ENCODE measurements around the gene GSTM3. TPM values are rescaled to one million over a fixed set of nuclear protein-coding genes. Genes with fewer than 3 reads are reported as not detected.

The GSTM3 gene
- total and polyA plus RNA-seq, 4 donors = 102 to 154 (median 127) TPM

- WGBS (ENCODE audit: insufficient coverage) = 85% methylated on average over 11 of the region's 11 CpGs
- H3K4me3 ChIP-seq (ENCODE audit: low read depth, low read length) = no peak within 1 kb of the TSS
- no peaks in the 10 kb centered on the region for H3K9me3 ChIP-seq (ENCODE audit: control insufficient read depth, insufficient read depth, low read length)
- DNase-seq (ENCODE audit: low read depth in 4 of 6, low spot score in 6 of 6) = no peak
- H3K27me3 ChIP-seq (ENCODE audit: control insufficient read depth, insufficient read depth, low read length) = no peaks in the 10 kb centered on the region
- peaks cover 14% of the 10 kb centered on the region for H3K4me1 ChIP-seq (ENCODE audit: control insufficient read depth, insufficient read depth, low read length)
- no peak within 1 kb of the TSS for H3K27ac ChIP-seq (ENCODE audit: low read depth, low read length)
- no peaks in the 10 kb centered on the region for H3K36me3 ChIP-seq (ENCODE audit: control insufficient read depth, insufficient read depth, low read length)
Measured at GRCh38 chr1:109763646-109764415, 23.0 kb upstream of the GSTM3 start, which contains the start of gene EPS8L3. Gene EPS8L3 (minus strand): TSS chr1:109763923. CDS start chr1:109761749, 2,174 bp downstream.

GRCh38 chr1:109762821-109763645, 22.2 kb upstream of the GSTM3 start:
- Histone ChIP-seq H3K27me3 (ENCODE audit: control insufficient read depth, insufficient read depth, low read length) (no peaks in the 10 kb centered on the region), H3K36me3 (ENCODE audit: control insufficient read depth, insufficient read depth, low read length) (no peaks in the 10 kb centered on the region), H3K27ac (ENCODE audit: low read depth, low read length) (no peak overlapping the region), H3K4me3 (ENCODE audit: low read depth, low read length) (no peak overlapping the region), H3K4me1 (ENCODE audit: control insufficient read depth, insufficient read depth, low read length) (peaks cover 8% of the 10 kb centered on the region), H3K9me3 (ENCODE audit: control insufficient read depth, insufficient read depth, low read length) (no peaks in the 10 kb centered on the region)
- WGBS (ENCODE audit: insufficient coverage) = 92% methylated on average over 9 of the region's 11 CpGs
- no peak for DNase-seq (ENCODE audit: low read depth in 4 of 6, low spot score in 6 of 6)

GRCh38 chr1:109762039-109762585, 21.3 kb upstream of the GSTM3 start:
- Histone ChIP-seq H3K27ac (ENCODE audit: low read depth, low read length) (no peak overlapping the region), H3K4me1 (ENCODE audit: control insufficient read depth, insufficient read depth, low read length) (peaks cover 5% of the 10 kb centered on the region), H3K4me3 (ENCODE audit: low read depth, low read length) (no peak overlapping the region), H3K27me3 (ENCODE audit: control insufficient read depth, insufficient read depth, low read length) (no peaks in the 10 kb centered on the region), H3K9me3 (ENCODE audit: control insufficient read depth, insufficient read depth, low read length) (no peaks in the 10 kb centered on the region), H3K36me3 (ENCODE audit: control insufficient read depth, insufficient read depth, low read length) (no peaks in the 10 kb centered on the region)
- DNase-seq (ENCODE audit: low read depth in 4 of 6, low spot score in 6 of 6) = no peak
- 92% methylated on average over 7 of the region's 7 CpGs for WGBS (ENCODE audit: insufficient coverage)

- DNase-seq (ENCODE audit: low read depth in 4 of 6, low spot score in 6 of 6) = no peak
- no peaks in the 10 kb centered on the region for H3K36me3 ChIP-seq (ENCODE audit: control insufficient read depth, insufficient read depth, low read length)
- 82% methylated on average over 12 of the region's 14 CpGs for WGBS (ENCODE audit: insufficient coverage)
- no peaks in the 10 kb centered on the region for H3K27me3 ChIP-seq (ENCODE audit: control insufficient read depth, insufficient read depth, low read length)
- H3K4me3 ChIP-seq (ENCODE audit: low read depth, low read length) = no peak overlapping the region
- H3K9me3 ChIP-seq (ENCODE audit: control insufficient read depth, insufficient read depth, low read length) = no peaks in the 10 kb centered on the region
- H3K4me1 ChIP-seq (ENCODE audit: control insufficient read depth, insufficient read depth, low read length) = peaks cover 5% of the 10 kb centered on the region
- no peak overlapping the region for H3K27ac ChIP-seq (ENCODE audit: low read depth, low read length)
Measured at GRCh38 chr1:109761227-109762038, 20.6 kb upstream of the GSTM3 start.

GRCh38 chr1:109760581-109761226, 19.9 kb upstream of the GSTM3 start:
- no peak overlapping the region for H3K4me3 ChIP-seq (ENCODE audit: low read depth, low read length)
- peaks cover 5% of the 10 kb centered on the region for H3K4me1 ChIP-seq (ENCODE audit: control insufficient read depth, insufficient read depth, low read length)
- no peaks in the 10 kb centered on the region for H3K9me3 ChIP-seq (ENCODE audit: control insufficient read depth, insufficient read depth, low read length)
- H3K27me3 ChIP-seq (ENCODE audit: control insufficient read depth, insufficient read depth, low read length) = no peaks in the 10 kb centered on the region
- H3K27ac ChIP-seq (ENCODE audit: low read depth, low read length) = no peak overlapping the region
- DNase-seq (ENCODE audit: low read depth in 4 of 6, low spot score in 6 of 6) = no peak
- 94% methylated on average over 6 of the region's 7 CpGs for WGBS (ENCODE audit: insufficient coverage)
- no peaks in the 10 kb centered on the region for H3K36me3 ChIP-seq (ENCODE audit: control insufficient read depth, insufficient read depth, low read length)

GRCh38 chr1:109759513-109760334, 18.9 kb upstream of the GSTM3 start:
- 90% methylated on average over 11 of the region's 11 CpGs for WGBS (ENCODE audit: insufficient coverage)
- Histone ChIP-seq H3K4me1 (ENCODE audit: control insufficient read depth, insufficient read depth, low read length) (peaks cover 5% of the 10 kb centered on the region), H3K4me3 (ENCODE audit: low read depth, low read length) (no peak overlapping the region), H3K9me3 (ENCODE audit: control insufficient read depth, insufficient read depth, low read length) (no peaks in the 10 kb centered on the region), H3K27ac (ENCODE audit: low read depth, low read length) (no peak overlapping the region), H3K36me3 (ENCODE audit: control insufficient read depth, insufficient read depth, low read length) (no peaks in the 10 kb centered on the region), H3K27me3 (ENCODE audit: control insufficient read depth, insufficient read depth, low read length) (no peaks in the 10 kb centered on the region)
- no peak for DNase-seq (ENCODE audit: low read depth in 4 of 6, low spot score in 6 of 6)

- DNase-seq (ENCODE audit: low read depth in 4 of 6, low spot score in 6 of 6) = no peak
- Histone ChIP-seq H3K4me1 (ENCODE audit: control insufficient read depth, insufficient read depth, low read length) (peaks cover 5% of the 10 kb centered on the region), H3K9me3 (ENCODE audit: control insufficient read depth, insufficient read depth, low read length) (no peaks in the 10 kb centered on the region), H3K27me3 (ENCODE audit: control insufficient read depth, insufficient read depth, low read length) (no peaks in the 10 kb centered on the region), H3K36me3 (ENCODE audit: control insufficient read depth, insufficient read depth, low read length) (no peaks in the 10 kb centered on the region), H3K4me3 (ENCODE audit: low read depth, low read length) (no peak overlapping the region), H3K27ac (ENCODE audit: low read depth, low read length) (no peak overlapping the region)
- 92% methylated on average over 10 of the region's 13 CpGs for WGBS (ENCODE audit: insufficient coverage)
Measured at GRCh38 chr1:109757936-109758786, 17.3 kb upstream of the GSTM3 start.

All from spinal cord (tissue), 10 donors.